KOPT-K1 (cell line): ENCODE data around the gene TARBP2.

Experiments used
- H3K27ac ChIP-seq: fragments of 200-600 bp; sonication (generic); 2 replicates; pipeline ENCODE4 v1.5.1; 2016; ENCODE audit warnings: antibody characterized with exemption, mild to moderate bottlenecking, low read depth, low read length; ENCODE audit not compliant: poor library complexity, severe bottlenecking
- H3K36me3 ChIP-seq: fragments of 200-600 bp; sonication (generic); 2 replicates; pipeline ENCODE4 v1.5.1; 2017; ENCODE audit warnings: antibody characterized with exemption, mild to moderate bottlenecking, low read length, moderate library complexity; ENCODE audit not compliant: insufficient read depth
- H3K9me3 ChIP-seq: fragments of 200-600 bp; sonication (generic); 2 replicates; pipeline ENCODE4 v1.5.1; 2017; ENCODE audit warnings: antibody characterized with exemption, low read length, mild to moderate bottlenecking; ENCODE audit not compliant: insufficient read depth, poor library complexity, severe bottlenecking

The TARBP2 gene

GRCh38 chr12:53483225-53483978 lies 17.7 kb upstream of the TARBP2 start:
- Histone ChIP-seq H3K9me3 (no peaks in the 10 kb centered on the region), H3K36me3 (peaks cover 98% of the 10 kb centered on the region), H3K27ac (no peak overlapping the region)

GRCh38 chr12:53483979-53484377 lies 17.1 kb upstream of the TARBP2 start:
- H3K36me3 ChIP-seq = peaks cover 92% of the 10 kb centered on the region
- no peak overlapping the region for H3K27ac ChIP-seq
- no peaks in the 10 kb centered on the region for H3K9me3 ChIP-seq

GRCh38 chr12:53484686-53485575 lies 16.2 kb upstream of the TARBP2 start:
- H3K9me3 ChIP-seq = no peaks in the 10 kb centered on the region
- peaks cover 83% of the 10 kb centered on the region for H3K36me3 ChIP-seq
- H3K27ac ChIP-seq = no peak overlapping the region

- H3K9me3 ChIP-seq = no peaks in the 10 kb centered on the region
- peaks cover 70% of the 10 kb centered on the region for H3K36me3 ChIP-seq
- no peak overlapping the region for H3K27ac ChIP-seq
Observed at GRCh38 chr12:53485955-53486735, 14.9 kb upstream of the TARBP2 start.

GRCh38 chr12:53486736-53487487 lies 14.2 kb upstream of the TARBP2 start:
- Histone ChIP-seq H3K36me3 (peaks cover 63% of the 10 kb centered on the region), H3K27ac (no peak overlapping the region)

GRCh38 chr12:53489242-53489864 lies 11.7 kb upstream of the TARBP2 start:
- Histone ChIP-seq H3K36me3 (peaks cover 38% of the 10 kb centered on the region), H3K9me3 (no peaks in the 10 kb centered on the region), H3K27ac (no peak overlapping the region)

More at GRCh38 chr12:53486736-53487487, 14.2 kb upstream of the TARBP2 start:
- no peaks in the 10 kb centered on the region for H3K9me3 ChIP-seq

- Histone ChIP-seq H3K27ac (no peak overlapping the region), H3K9me3 (no peaks in the 10 kb centered on the region)
Observed at GRCh38 chr12:53492188-53492587, 8.9 kb upstream of the TARBP2 start.

GRCh38 chr12:53492830-53493609 lies 8.1 kb upstream of the TARBP2 start:
- H3K27ac ChIP-seq = peak overlapping the region; percentile 31
- H3K9me3 ChIP-seq = no peaks in the 10 kb centered on the region
- H3K36me3 ChIP-seq = peaks cover 2% of the 10 kb centered on the region; the same call in 1 of the 2 replicates

More at GRCh38 chr12:53492188-53492587, 8.9 kb upstream of the TARBP2 start:
- peaks cover 10% of the 10 kb centered on the region for H3K36me3 ChIP-seq

GRCh38 chr12:53493610-53494391 lies 7.3 kb upstream of the TARBP2 start:
- peak overlapping the region; percentile 31 for H3K27ac ChIP-seq
- no peaks in the 10 kb centered on the region for H3K36me3 ChIP-seq
- H3K9me3 ChIP-seq = no peaks in the 10 kb centered on the region

- Histone ChIP-seq H3K9me3 (no peaks in the 10 kb centered on the region), H3K27ac (no peak overlapping the region), H3K36me3 (no peaks in the 10 kb centered on the region)
Observed at GRCh38 chr12:53495903-53496751, 5.0 kb upstream of the TARBP2 start.

GRCh38 chr12:53496752-53497032 lies 4.4 kb upstream of the TARBP2 start:
- no peaks in the 10 kb centered on the region for H3K36me3 ChIP-seq
- no peaks in the 10 kb centered on the region for H3K9me3 ChIP-seq
- H3K27ac ChIP-seq = no peak overlapping the region

- Histone ChIP-seq H3K9me3 (no peaks in the 10 kb centered on the region), H3K27ac (no peak overlapping the region), H3K36me3 (no peaks in the 10 kb centered on the region)
Observed at GRCh38 chr12:53497461-53497860, 3.6 kb upstream of the TARBP2 start.
